GM21423 (cell line): ENCODE data around the gene TRPC3.

ENCODE experiments used
- ATAC-seq: cut with Tn5 transposase; IDR thresholded peaks from one replicate; pipeline ENCODE4 v1.9.1; 2021; ENCODE audit warnings: mild to moderate bottlenecking, moderate library complexity; ENCODE audit not compliant: unreplicated experiment

TRPC3 gene

GRCh38 chr4:121877041-121877773, 74.7 kb downstream of the TRPC3 start:
- ATAC-seq = no peak

DNA sequence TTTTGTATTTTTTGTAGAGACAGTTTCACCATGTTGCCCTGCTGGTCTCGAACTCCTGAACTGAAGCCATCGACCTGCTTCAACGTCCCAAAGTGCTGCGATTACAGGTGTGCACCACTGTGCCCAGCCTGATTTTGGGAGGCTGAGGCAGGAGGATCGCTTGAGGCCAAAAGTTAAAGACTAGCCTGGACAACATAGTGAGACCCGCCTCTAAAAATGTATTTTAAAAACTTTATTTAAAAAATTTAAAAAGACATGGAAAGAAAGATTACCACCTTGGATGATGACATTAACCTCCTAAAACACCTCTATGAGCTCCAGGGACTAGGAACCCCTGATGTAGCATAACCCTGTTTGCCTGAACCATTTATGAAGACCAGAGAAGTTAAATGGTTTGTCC, 75.8 kb downstream of the TRPC3 start:
- no peak for ATAC-seq

DNA sequence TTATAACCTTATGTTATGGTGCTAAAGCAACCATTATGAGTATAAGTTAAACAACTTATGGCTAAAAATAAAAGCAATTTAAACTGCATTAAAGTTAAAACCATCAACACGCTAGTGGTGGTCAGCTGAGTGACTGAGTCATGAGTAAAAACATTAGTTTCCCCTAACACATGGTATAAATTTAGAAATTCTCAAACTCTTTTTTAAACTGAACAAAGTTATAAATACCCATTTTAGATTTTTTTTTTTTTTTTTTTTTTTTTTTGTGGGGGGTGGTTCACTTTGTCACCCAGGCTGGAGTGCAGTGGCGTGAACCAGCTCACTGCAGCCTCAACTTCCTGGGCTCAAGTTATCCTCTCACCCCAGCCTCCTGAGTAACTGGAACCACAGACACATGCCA, 76.2 kb downstream of the TRPC3 start:
- ATAC-seq = no peak

GRCh38 chr4:121873604-121874003, 78.3 kb downstream of the TRPC3 start:
- ATAC-seq = no peak

DNA sequence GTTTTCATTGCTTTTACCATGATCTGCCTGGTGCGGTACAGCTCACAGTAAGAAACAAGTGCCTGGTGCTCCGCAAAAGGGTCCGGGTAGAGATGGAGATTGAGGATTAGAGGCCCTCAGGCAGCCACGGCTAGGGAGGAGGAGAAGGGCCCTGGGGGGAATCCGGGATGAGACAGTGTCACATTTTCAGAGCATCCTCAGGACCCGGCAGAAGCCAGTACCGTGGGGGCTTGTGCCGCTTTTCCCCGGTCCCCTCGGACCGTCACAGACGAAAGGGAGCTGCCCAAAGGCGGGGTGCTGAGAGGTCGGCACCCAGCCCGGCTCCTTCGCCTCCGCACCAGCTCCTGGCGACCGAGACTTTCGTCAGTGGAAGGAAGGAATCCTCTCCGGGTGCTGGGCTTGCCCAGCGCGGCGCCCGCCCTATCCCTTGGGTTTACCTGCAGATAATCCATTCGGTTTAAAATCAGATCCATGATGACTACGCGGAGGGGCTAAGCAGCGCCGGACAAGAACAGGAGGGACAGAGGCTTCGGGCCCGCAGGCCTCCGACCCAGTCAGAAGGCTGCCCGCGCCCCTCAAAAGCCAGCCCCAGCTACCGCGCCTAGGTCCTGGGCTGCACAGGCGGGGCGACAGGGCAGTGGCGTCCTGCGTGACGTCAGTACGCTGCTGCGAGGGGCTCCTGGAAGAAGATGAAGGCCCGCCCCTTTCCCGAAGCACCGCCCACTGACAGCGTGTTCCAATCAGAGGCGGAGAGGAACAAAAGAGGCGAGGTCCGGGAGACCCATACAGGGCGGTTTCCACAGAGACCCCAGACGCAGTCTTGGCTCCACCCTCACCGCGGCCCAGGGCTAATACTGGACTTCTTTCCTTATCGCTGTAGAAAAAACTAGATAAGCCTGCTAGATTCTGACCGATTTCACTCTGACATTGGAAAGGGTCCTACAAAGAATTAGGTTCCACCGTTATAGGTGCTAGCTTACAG, 81.7 kb downstream of the TRPC3 start, which contains the start of gene BBS7:
Gene BBS7 (minus strand): TSS at position 634 of the 982 bp plus-strand sequence. CDS start 161 bp downstream, at position 473.
- peak; percentile 98 for ATAC-seq

GRCh38 chr4:121863799-121864198, 88.1 kb downstream of the TRPC3 start:
- no peak for ATAC-seq

DNA sequence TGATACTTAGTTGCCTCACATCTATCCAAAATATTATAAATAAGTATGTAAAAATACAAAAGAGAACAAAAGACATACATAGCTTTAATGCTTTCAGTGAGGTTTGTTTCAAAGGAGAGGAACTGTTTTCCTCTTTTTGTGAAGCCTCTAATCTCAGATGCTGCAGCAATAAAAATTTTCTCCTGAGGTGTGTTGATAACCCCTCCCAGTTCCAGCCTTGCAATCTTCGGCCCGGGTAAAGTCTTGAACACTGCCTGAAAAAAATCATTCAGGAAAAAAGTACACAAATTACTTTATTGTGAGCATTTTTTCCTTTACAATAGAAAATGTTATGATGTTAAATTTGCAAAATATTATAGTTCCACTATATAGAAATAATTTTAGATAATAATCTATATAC, 90.4 kb downstream of the TRPC3 start:
- ATAC-seq = no peak

- ATAC-seq = no peak
Measured at GRCh38 chr4:121860121-121860520, 91.7 kb downstream of the TRPC3 start.

DNA sequence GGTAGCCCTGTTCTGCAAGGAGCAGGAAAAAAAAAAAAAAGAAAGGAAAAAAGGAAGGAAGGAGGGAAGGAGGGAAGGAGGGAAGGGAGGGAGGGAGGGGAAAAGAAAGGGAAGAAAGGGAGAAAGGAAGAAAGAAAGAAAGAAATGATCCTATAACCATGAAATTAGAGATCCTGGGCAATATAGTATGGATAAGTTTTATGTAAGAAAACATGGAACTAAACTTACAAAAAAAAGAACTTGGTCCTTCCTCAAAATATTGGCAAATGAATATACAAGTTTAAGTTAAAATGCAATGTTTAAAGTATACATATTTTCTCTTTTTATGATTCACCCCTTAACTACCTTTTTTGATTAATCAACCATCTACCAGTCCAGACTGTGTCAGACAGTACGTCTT, 100.5 kb downstream of the TRPC3 start:
- ATAC-seq = no peak

GRCh38 chr4:121846662-121847061, 105.2 kb downstream of the TRPC3 start:
- ATAC-seq = no peak

DNA sequence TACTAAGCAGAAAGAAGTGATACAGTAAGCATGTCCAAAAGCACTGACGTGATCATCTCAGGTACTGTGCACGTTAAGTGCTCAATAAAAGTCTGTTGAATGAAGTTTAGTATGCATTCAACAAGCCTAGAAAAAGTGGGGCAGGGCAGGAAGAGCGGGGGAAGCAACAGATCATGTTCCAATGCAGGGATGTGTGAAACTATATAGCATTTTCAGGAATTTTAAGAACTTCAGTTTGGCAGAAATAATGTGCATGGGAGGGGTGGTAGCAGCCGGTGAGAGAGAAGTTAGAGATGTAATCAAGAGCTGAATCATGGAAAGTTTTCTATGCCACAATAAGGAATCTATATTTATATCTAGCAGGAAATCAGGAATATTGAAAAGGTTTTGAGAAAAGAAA, 109.0 kb downstream of the TRPC3 start:
- no peak for ATAC-seq

- ATAC-seq = no peak
Measured at GRCh38 chr4:121838136-121838535, 113.7 kb downstream of the TRPC3 start.

GRCh38 chr4:121829511-121829910, 122.3 kb downstream of the TRPC3 start:
- no peak for ATAC-seq
